Muscle layer of colon (tissue), 2 donors: ENCODE results near the gene SYTL3.

Experiments
- H3K27ac ChIP-seq: one replicate; pipeline ENCODE4 v1.7.0; 2013; ENCODE audit warnings: low read depth, mild to moderate bottlenecking, low read length, moderate library complexity
- H3K27me3 ChIP-seq, 2 donors: one replicate each; pipeline ENCODE4 v1.7.0; 2013; ENCODE audit warnings: low read length in 2 of 2, mild to moderate bottlenecking in 2 of 2; ENCODE audit not compliant: insufficient read depth in 2 of 2, control insufficient read depth in 1 of 2
- H3K36me3 ChIP-seq: one replicate; pipeline ENCODE4 v1.7.0; 2013; ENCODE audit warnings: mild to moderate bottlenecking, low read length; ENCODE audit not compliant: insufficient read depth
- H3K4me1 ChIP-seq: one replicate; pipeline ENCODE4 v1.7.0; 2013; ENCODE audit warnings: mild to moderate bottlenecking, low read length; ENCODE audit not compliant: insufficient read depth
- H3K4me3 ChIP-seq, 2 donors: one replicate each; pipeline ENCODE4 v1.7.0; 2013; ENCODE audit warnings: low read length in 2 of 2, low read depth in 1 of 2, mild to moderate bottlenecking in 1 of 2, moderate library complexity in 1 of 2
- H3K9ac ChIP-seq: one replicate; pipeline ENCODE4 v1.7.0; 2013; ENCODE audit warnings: low read length
- H3K9me3 ChIP-seq: one replicate; pipeline ENCODE4 v1.7.0; 2013; ENCODE audit warnings: mild to moderate bottlenecking, low read length
- donor health status: abdominal sarcoma.
- donor health status: Adenocarcinoma of cecum.

Gene SYTL3

GRCh38 chr6:158801655-158802294 lies 151.9 kb downstream of the SYTL3 start:
- Histone ChIP-seq H3K9ac (no peak overlapping the region), H3K36me3 (no peaks in the 10 kb centered on the region), H3K4me3 (no peak overlapping the region), H3K9me3 (no peaks in the 10 kb centered on the region), H3K27ac (no peak overlapping the region), H3K27me3 (no peaks in the 10 kb centered on the region), H3K4me1 (peaks cover 26% of the 10 kb centered on the region)

- no peak overlapping the region for H3K4me3 ChIP-seq
- H3K36me3 ChIP-seq, result no peaks in the 10 kb centered on the region
- no peaks in the 10 kb centered on the region for H3K9me3 ChIP-seq
- peaks cover 23% of the 10 kb centered on the region for H3K4me1 ChIP-seq
- no peaks in the 10 kb centered on the region for H3K27me3 ChIP-seq
- no peak overlapping the region for H3K27ac ChIP-seq
- no peak overlapping the region for H3K9ac ChIP-seq
These were observed 153.9 kb downstream of the SYTL3 start for GRCh38 chr6:158803733-158804143.

GRCh38 chr6:158804207-158804606 lies 154.4 kb downstream of the SYTL3 start:
- H3K9me3 ChIP-seq, result no peaks in the 10 kb centered on the region
- no peak overlapping the region for H3K4me3 ChIP-seq
- H3K4me1 ChIP-seq, result peaks cover 18% of the 10 kb centered on the region
- no peaks in the 10 kb centered on the region for H3K27me3 ChIP-seq
- H3K27ac ChIP-seq, result no peak overlapping the region
- H3K36me3 ChIP-seq, result no peaks in the 10 kb centered on the region
- no peak overlapping the region for H3K9ac ChIP-seq

GRCh38 chr6:158805698-158806377 lies 156.0 kb downstream of the SYTL3 start:
- Histone ChIP-seq H3K27ac (no peak overlapping the region), H3K4me3 (no peak overlapping the region), H3K27me3 (no peaks in the 10 kb centered on the region), H3K9ac (no peak overlapping the region), H3K4me1 (peaks cover 13% of the 10 kb centered on the region), H3K36me3 (no peaks in the 10 kb centered on the region), H3K9me3 (no peaks in the 10 kb centered on the region)

GRCh38 chr6:158807515-158808441 lies 157.9 kb downstream of the SYTL3 start:
- H3K27ac ChIP-seq, result no peak overlapping the region
- no peak overlapping the region for H3K4me3 ChIP-seq
- no peaks in the 10 kb centered on the region for H3K36me3 ChIP-seq
- H3K27me3 ChIP-seq, result no peaks in the 10 kb centered on the region
- peaks cover 13% of the 10 kb centered on the region for H3K4me1 ChIP-seq
- no peaks in the 10 kb centered on the region for H3K9me3 ChIP-seq
- H3K9ac ChIP-seq, result no peak overlapping the region

GRCh38 chr6:158808442-158808833 lies 158.6 kb downstream of the SYTL3 start:
- Histone ChIP-seq H3K27me3 (no peaks in the 10 kb centered on the region), H3K9me3 (no peaks in the 10 kb centered on the region), H3K4me1 (peaks cover 14% of the 10 kb centered on the region), H3K4me3 (no peak overlapping the region), H3K27ac (no peak overlapping the region), H3K9ac (no peak overlapping the region), H3K36me3 (peaks cover 5% of the 10 kb centered on the region)

- no peak overlapping the region for H3K27ac ChIP-seq
- peaks cover 16% of the 10 kb centered on the region for H3K4me1 ChIP-seq
- H3K36me3 ChIP-seq, result peaks cover 8% of the 10 kb centered on the region
- H3K9ac ChIP-seq, result no peak overlapping the region
- no peak overlapping the region for H3K4me3 ChIP-seq
- H3K9me3 ChIP-seq, result no peaks in the 10 kb centered on the region
- no peaks in the 10 kb centered on the region for H3K27me3 ChIP-seq
These were observed 159.3 kb downstream of the SYTL3 start for GRCh38 chr6:158808941-158809678.

GRCh38 chr6:158810155-158811095 lies 160.6 kb downstream of the SYTL3 start:
- peaks cover 8% of the 10 kb centered on the region for H3K36me3 ChIP-seq
- H3K9me3 ChIP-seq, result no peaks in the 10 kb centered on the region
- H3K4me3 ChIP-seq, result no peak overlapping the region
- no peaks in the 10 kb centered on the region for H3K27me3 ChIP-seq
- H3K4me1 ChIP-seq, result peaks cover 15% of the 10 kb centered on the region
- H3K9ac ChIP-seq, result no peak overlapping the region
- H3K27ac ChIP-seq, result no peak overlapping the region

GRCh38 chr6:158812611-158813010 lies 162.8 kb downstream of the SYTL3 start:
- Histone ChIP-seq H3K9ac (no peak overlapping the region), H3K4me3 (no peak overlapping the region), H3K27me3 (no peaks in the 10 kb centered on the region), H3K36me3 (peaks cover 8% of the 10 kb centered on the region), H3K27ac (no peak overlapping the region), H3K4me1 (peaks cover 23% of the 10 kb centered on the region), H3K9me3 (no peaks in the 10 kb centered on the region)

GRCh38 chr6:158813032-158813431 lies 163.2 kb downstream of the SYTL3 start:
- Histone ChIP-seq H3K4me3 (no peak overlapping the region), H3K9me3 (no peaks in the 10 kb centered on the region), H3K9ac (no peak overlapping the region), H3K27me3 (no peaks in the 10 kb centered on the region), H3K27ac (no peak overlapping the region), H3K36me3 (peaks cover 8% of the 10 kb centered on the region), H3K4me1 (peaks cover 23% of the 10 kb centered on the region)
